ENCODE measurements around the gene RNH1.
"Not testable (repeated sequence)": the region's sequence is repeated elsewhere in the genome, so short reads cannot be mapped to it uniquely, and the experiment has no call there.

RNH1 gene

GRCh38 chr11:520428-521176 lies 13.6 kb upstream of the RNH1 start:
- DNase-seq, result no peak

- DNase-seq, result no peak
Observed at GRCh38 chr11:518463-519202, 11.6 kb upstream of the RNH1 start.

- DNase-seq, result not testable (repeated sequence)
Observed at GRCh38 chr11:516918-517685, 10.1 kb upstream of the RNH1 start.

- no peak for DNase-seq
Observed at GRCh38 chr11:516400-516799, 9.4 kb upstream of the RNH1 start.

GRCh38 chr11:515131-515530 lies 8.1 kb upstream of the RNH1 start:
- DNase-seq, result no peak

- DNase-seq, result no peak
Observed at GRCh38 chr11:514606-515005, 7.6 kb upstream of the RNH1 start.

- DNase-seq, result no peak
Observed at GRCh38 chr11:512761-513595, 5.9 kb upstream of the RNH1 start.

- DNase-seq, result no peak
Observed at GRCh38 chr11:508956-509355, 1.9 kb upstream of the RNH1 start.

GRCh38 chr11:507727-508515 lies 879 bp upstream of the RNH1 start:
- no peak for DNase-seq

GRCh38 chr11:506238-506994 lies 626 bp downstream of the RNH1 start:
- peak; percentile 90 to 99 (median 96) for DNase-seq

- no peak for DNase-seq
Observed at GRCh38 chr11:504994-505344, 2.1 kb downstream of the RNH1 start.

GRCh38 chr11:504053-504993 lies 2.7 kb downstream of the RNH1 start:
- DNase-seq, result peak in 4 of 51 donors; percentile 26 to 56 (median 44)

- peak in 44 of 51 donors; percentile 13 to 93 (median 77) for DNase-seq
Observed at GRCh38 chr11:503179-503981, 3.7 kb downstream of the RNH1 start.

- peak in 1 of 51 donors; percentile 39 for DNase-seq
Observed at GRCh38 chr11:502288-503178, 4.5 kb downstream of the RNH1 start.

GRCh38 chr11:501683-502287 lies 5.3 kb downstream of the RNH1 start:
- DNase-seq, result no peak
